Right renal pelvis (tissue), 4 donors: ENCODE data around the gene IGF2BP2. TPM values are rescaled to one million over a fixed set of nuclear protein-coding genes. Genes with fewer than 3 reads are reported as not detected.

Source experiments
- DNase-seq, 4 donors: peaks; one replicate each; pipeline ENCODE4 v3.0.0-alpha.2; 2013; ENCODE audit warnings: low read depth in 4 of 4, low spot score in 3 of 4, missing footprints in 1 of 4
- polyA plus RNA-seq, 4 donors: library from polyadenylated mRNA; unstranded; fragments of 120-200 nt; gene quantifications; one replicate each; pipeline ENCODE4 v1.2.1, GENCODE V29; 2013; ENCODE audit not compliant: insufficient read length in 4 of 4

Gene IGF2BP2
- polyA plus RNA-seq, 4 donors: 88.9 to 109 (median 94.8) TPM

DNA sequence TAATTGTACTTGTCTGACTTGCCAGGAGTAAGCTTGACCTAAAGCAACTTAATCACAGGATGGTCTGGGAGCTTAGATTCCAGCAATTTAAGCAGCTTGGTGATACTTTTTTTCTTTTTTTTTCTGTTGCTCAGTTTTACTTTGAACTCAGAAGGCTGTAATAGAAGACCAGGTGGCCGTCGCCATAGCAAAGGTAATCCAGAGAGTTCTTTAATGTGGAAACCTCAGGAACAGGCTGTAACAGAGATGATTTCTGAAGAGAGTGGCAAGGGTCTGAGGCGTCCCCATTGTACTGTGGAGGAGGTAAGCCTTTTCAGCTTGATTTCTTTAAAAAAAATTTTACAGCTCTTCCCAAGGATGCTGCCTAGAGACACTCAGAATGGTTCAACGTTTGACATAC is 218.6 kb downstream of the IGF2BP2 start:
- DNase-seq: no peak

DNA sequence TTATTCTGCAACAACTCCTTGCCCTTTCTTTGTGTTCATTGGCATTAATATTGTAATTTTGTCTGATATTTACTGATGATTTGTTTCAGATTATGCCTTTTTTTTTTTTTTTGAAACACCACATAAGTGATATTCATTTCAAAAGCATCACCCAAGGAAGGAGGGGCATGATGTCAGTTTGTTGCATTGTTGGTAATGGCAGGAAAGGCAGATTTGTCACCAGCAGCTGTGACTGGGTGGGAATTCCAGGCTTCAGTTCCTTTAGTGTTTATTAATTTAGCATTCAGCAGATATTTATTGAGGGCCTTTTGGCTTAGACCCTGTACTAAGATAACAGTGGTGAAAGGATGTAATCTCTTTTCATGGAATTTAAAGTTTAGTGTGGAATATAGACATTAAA is 219.3 kb downstream of the IGF2BP2 start:
- DNase-seq: no peak

DNA sequence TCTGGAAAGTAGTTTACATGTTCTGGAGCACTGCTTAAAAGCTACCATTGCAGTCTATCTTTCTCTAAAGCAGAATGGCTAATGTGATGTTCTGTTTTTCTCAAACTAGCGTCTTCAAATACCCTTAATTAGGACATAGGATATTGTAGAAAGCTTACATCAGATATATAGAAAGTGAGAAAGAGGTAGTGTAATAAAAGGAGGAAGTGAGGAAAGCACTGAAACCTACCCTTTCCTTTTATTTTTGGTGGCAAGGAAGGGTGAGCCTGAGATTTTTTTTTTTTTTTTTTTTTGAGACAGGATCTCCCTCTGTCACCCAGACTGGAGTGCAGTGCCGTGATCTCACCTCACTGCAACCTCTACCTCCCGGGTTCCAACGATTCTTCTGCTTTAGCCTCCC is 229.3 kb downstream of the IGF2BP2 start:
- DNase-seq: no peak

DNA sequence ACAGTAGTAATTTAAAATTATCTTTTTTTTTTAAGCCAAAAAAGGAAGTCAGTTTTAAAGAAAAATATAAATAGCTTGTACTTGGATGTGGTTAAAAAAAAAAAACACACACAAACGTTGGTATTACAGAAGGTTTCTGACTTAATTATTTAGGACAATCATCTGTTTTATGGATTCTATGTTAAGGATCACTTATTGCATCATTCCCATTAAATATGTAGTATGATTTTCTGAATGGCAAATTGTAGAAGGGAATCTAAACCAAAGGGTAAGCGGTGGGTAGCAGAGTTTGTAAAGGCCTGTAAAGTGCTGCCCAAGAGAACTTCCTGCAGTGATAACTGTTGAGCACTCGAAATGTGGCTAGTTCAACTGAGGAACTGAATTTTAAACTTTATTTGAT is 230.8 kb downstream of the IGF2BP2 start:
- no peak for DNase-seq

Other genes starting within 250 kb of the IGF2BP2 start
- 10 to 100 TPM; 40.1 to 51.0 (median 48.1) TPM for gene SENP2, start 238.7 kb downstream of the IGF2BP2 start, polyA plus RNA-seq
- gene TRA2B, start 113.0 kb upstream of the IGF2BP2 start, polyA plus RNA-seq: 100 to 1,000 TPM; 272 to 304 (median 296) TPM